GM21723 (cell line): ENCODE data around the gene GALNT14.
A peak's percentile ranks its signal among the peaks of the same experiment; 100 is the strongest.
"Not testable (repeated sequence)": the region's sequence is repeated elsewhere in the genome, so short reads cannot be mapped to it uniquely, and the experiment has no call there.

Experiments used
- ATAC-seq: cut with Tn5 transposase; IDR thresholded peaks from one replicate; pipeline ENCODE4 v1.9.1; 2021; ENCODE audit warnings: mild to moderate bottlenecking, moderate library complexity; ENCODE audit not compliant: unreplicated experiment

The GALNT14 gene

GRCh38 chr2:31138037-31138962, at the start of gene GALNT14:
GALNT14 (minus strand) TSS chr2:31138440; CDS start chr2:31138086, 354 bp downstream.
- peak; percentile 68 for ATAC-seq

GRCh38 chr2:31187166-31187565, 48.9 kb upstream of the GALNT14 start:
- ATAC-seq = no peak

GRCh38 chr2:31183973-31184372, 45.7 kb upstream of the GALNT14 start:
- ATAC-seq = not testable (repeated sequence)

GRCh38 chr2:31176742-31177141, 38.5 kb upstream of the GALNT14 start:
- no peak for ATAC-seq

GRCh38 chr2:31171142-31171541, 32.9 kb upstream of the GALNT14 start:
- no peak for ATAC-seq

- ATAC-seq = peak; percentile 87
These were observed 31.9 kb upstream of the GALNT14 start for GRCh38 chr2:31170071-31170698.

- no peak for ATAC-seq
These were observed 30.1 kb upstream of the GALNT14 start for GRCh38 chr2:31168291-31168690.

GRCh38 chr2:31166925-31167324, 28.7 kb upstream of the GALNT14 start:
- ATAC-seq = no peak

- ATAC-seq = no peak
These were observed 24.8 kb upstream of the GALNT14 start for GRCh38 chr2:31163011-31163539.

GRCh38 chr2:31161637-31162036, 23.4 kb upstream of the GALNT14 start:
- ATAC-seq = no peak

- ATAC-seq = no peak
These were observed 13.3 kb upstream of the GALNT14 start for GRCh38 chr2:31151501-31151900.

- no peak for ATAC-seq
These were observed 12.0 kb upstream of the GALNT14 start for GRCh38 chr2:31150120-31150670.

- no peak for ATAC-seq
These were observed 10.3 kb upstream of the GALNT14 start for GRCh38 chr2:31148514-31148913.

GRCh38 chr2:31147645-31148044, 9.4 kb upstream of the GALNT14 start:
- ATAC-seq = no peak

- no peak for ATAC-seq
These were observed 3.9 kb upstream of the GALNT14 start for GRCh38 chr2:31142110-31142509.

- ATAC-seq = no peak
These were observed 3.3 kb upstream of the GALNT14 start for GRCh38 chr2:31141443-31142085.

GRCh38 chr2:31140151-31140550, 1.9 kb upstream of the GALNT14 start:
- ATAC-seq = no peak

GRCh38 chr2:31139671-31140070, 1.4 kb upstream of the GALNT14 start:
- no peak for ATAC-seq

- ATAC-seq = no peak
These were observed 816 bp downstream of the GALNT14 start for GRCh38 chr2:31137211-31138036.

- no peak for ATAC-seq
These were observed 1.5 kb downstream of the GALNT14 start for GRCh38 chr2:31136732-31137131.
